Stimulated activated CD4-positive, alpha-beta T cell treated with anti-CD3 and anti-CD28 coated beads, TNF-alpha, amount 100 ng/mL, for 1 hour (primary cell): Measurements from ENCODE around the gene CDRT4.

ENCODE experiments used
- DNase-seq, 3 donors: peaks; one replicate each; pipeline ENCODE4 v3.0.0-alpha.2; 2020; ENCODE audit warnings: low read depth in 3 of 3, low spot score in 1 of 3

The CDRT4 gene

GRCh38 chr17:15432807-15433611 lies 34.4 kb downstream of the CDRT4 start:
- no peak for DNase-seq

- DNase-seq, result no peak
Measured at GRCh38 chr17:15431766-15432165, 35.7 kb downstream of the CDRT4 start.

- DNase-seq, result no peak
Measured at GRCh38 chr17:15431196-15431595, 36.2 kb downstream of the CDRT4 start.

- DNase-seq, result no peak
Measured at GRCh38 chr17:15424521-15424920, 42.9 kb downstream of the CDRT4 start.

- no peak for DNase-seq
Measured at GRCh38 chr17:15422392-15422965, 44.9 kb downstream of the CDRT4 start.

- DNase-seq, result no peak
Measured at GRCh38 chr17:15418781-15419180, 48.6 kb downstream of the CDRT4 start.

GRCh38 chr17:15414532-15415306 lies 52.7 kb downstream of the CDRT4 start:
- DNase-seq, result no peak

GRCh38 chr17:15413101-15413771 lies 54.2 kb downstream of the CDRT4 start:
- no peak for DNase-seq

GRCh38 chr17:15412606-15413005 lies 54.8 kb downstream of the CDRT4 start:
- DNase-seq, result no peak

- DNase-seq, result no peak
Measured at GRCh38 chr17:15411384-15412198, 55.8 kb downstream of the CDRT4 start.

GRCh38 chr17:15409721-15410250 lies 57.6 kb downstream of the CDRT4 start:
- DNase-seq, result no peak

- no peak for DNase-seq
Measured at GRCh38 chr17:15408803-15409202, 58.6 kb downstream of the CDRT4 start.

GRCh38 chr17:15406081-15406480 lies 61.3 kb downstream of the CDRT4 start:
- no peak for DNase-seq

- no peak for DNase-seq
Measured at GRCh38 chr17:15405058-15405415, 62.4 kb downstream of the CDRT4 start.

- DNase-seq, result no peak
Measured at GRCh38 chr17:15404106-15405057, 63.0 kb downstream of the CDRT4 start.

- no peak for DNase-seq
Measured at GRCh38 chr17:15403276-15403939, 64.0 kb downstream of the CDRT4 start.

- DNase-seq, result no peak
Measured at GRCh38 chr17:15399443-15399842, 68.0 kb downstream of the CDRT4 start.

- no peak for DNase-seq
Measured at GRCh38 chr17:15398736-15399331, 68.6 kb downstream of the CDRT4 start.
